Measurements from ENCODE around the gene ANKRD33. TPM values are rescaled to one million over a fixed set of nuclear protein-coding genes. Genes with fewer than 3 reads are reported as not detected.

The ANKRD33 gene
- total RNA-seq, 1 experiment from 2014 or later, result 0.21 TPM

GRCh38 chr12:51879102-51879501, 8.8 kb upstream of the ANKRD33 start:
- ATAC-seq (no peak), DNase-seq (ENCODE audit: low read depth, low spot score) (no peak)
- TF ChIP-seq CTCF (IDR thresholded peaks at IDR 0.05) (no peak), POLR2AphosphoS5 (IDR thresholded peaks at IDR 0.05; ENCODE audit: low read depth, low read length) (no peak), SIN3A (IDR thresholded peaks at IDR 0.05; ENCODE audit: borderline replicate concordance, insufficient read depth, low read depth, low read length) (no peak), TCF7L2 (IDR thresholded peaks at IDR 0.05; ENCODE audit: low read depth, low read length) (no peak), REST (IDR thresholded peaks at IDR 0.05; ENCODE audit: insufficient read depth in 1 of 2, low read depth in 2 of 2, low read length in 1 of 2) (no peak)
- H3K9me3 ChIP-seq (ENCODE audit: control insufficient read depth, insufficient read depth, low read depth, low read length), result no peaks in the 10 kb centered on the region
- H3K36me3 ChIP-seq (ENCODE audit: control insufficient read depth, insufficient read depth, low read length), result no peaks in the 10 kb centered on the region
- no TSS peak for BruUV-seq (replicated peaks)
- in situ Hi-C loops (cut with HindIII; ENCODE audit: low pct_unique_long_range_greater_than_20kb, low sequenced_read_pairs) (no loop called here), intact Hi-C loops (cut with micrococcal nuclease; ENCODE audit: unreplicated experiment) (no loop called here)
- no peaks in the 10 kb centered on the region for H3K4me1 ChIP-seq (ENCODE audit: control insufficient read depth, insufficient read depth, low read length)
- H3K27me3 ChIP-seq (ENCODE audit: control insufficient read depth, insufficient read depth, low read length), result no peaks in the 10 kb centered on the region
- no peak overlapping the region for H3K4me3 ChIP-seq (ENCODE audit: low read depth in 2 of 2, low read length in 2 of 2)
- ChIA-PET POLR2A (no interaction called here), CTCF (interaction anchor here (0.9 kb wide), 1 partner anchor 9 kb away, joined by 3 read pairs; the partner anchor contains the start of gene ANKRD33)
- no peak overlapping the region for H3K27ac ChIP-seq (ENCODE audit: low read length)

GRCh38 chr12:51883295-51883694, 4.6 kb upstream of the ANKRD33 start:
- in situ Hi-C loops (cut with HindIII; ENCODE audit: low pct_unique_long_range_greater_than_20kb, low sequenced_read_pairs) (no loop called here), intact Hi-C loops (cut with micrococcal nuclease; ENCODE audit: unreplicated experiment) (no loop called here)
- Histone ChIP-seq H3K4me3 (ENCODE audit: low read depth in 2 of 2, low read length in 2 of 2) (no peak overlapping the region), H3K27ac (ENCODE audit: low read length) (no peak overlapping the region), H3K27me3 (ENCODE audit: control insufficient read depth, insufficient read depth, low read length) (no peaks in the 10 kb centered on the region), H3K36me3 (ENCODE audit: control insufficient read depth, insufficient read depth, low read length) (no peaks in the 10 kb centered on the region), H3K9me3 (ENCODE audit: control insufficient read depth, insufficient read depth, low read depth, low read length) (peaks cover 7% of the 10 kb centered on the region; the same call in 1 of the 2 replicates), H3K4me1 (ENCODE audit: control insufficient read depth, insufficient read depth, low read length) (no peaks in the 10 kb centered on the region)
- TF ChIP-seq SIN3A (IDR thresholded peaks at IDR 0.05; ENCODE audit: borderline replicate concordance, insufficient read depth, low read depth, low read length), result no peak
- TF ChIP-seq TCF7L2 (IDR thresholded peaks at IDR 0.05; ENCODE audit: low read depth, low read length), result no peak
- TF ChIP-seq POLR2AphosphoS5 (IDR thresholded peaks at IDR 0.05; ENCODE audit: low read depth, low read length), result no peak
- TF ChIP-seq REST (IDR thresholded peaks at IDR 0.05; ENCODE audit: insufficient read depth in 1 of 2, low read depth in 2 of 2, low read length in 1 of 2), result no peak
- TF ChIP-seq CTCF (IDR thresholded peaks at IDR 0.05), result no peak
- POLR2A ChIA-PET, result no interaction called here
- ATAC-seq (no peak), DNase-seq (ENCODE audit: low read depth, low spot score) (no peak)
- CTCF ChIA-PET, result no interaction called here
- BruUV-seq (replicated peaks), result no TSS peak

Measured in Panc1 (cell line).